HG02763 (cell line): ENCODE measurements around the gene GALNT12.

Experiments used
- ATAC-seq: cut with Tn5 transposase; IDR thresholded peaks from one replicate; pipeline ENCODE4 v1.9.1; 2021; ENCODE audit warnings: mild to moderate bottlenecking, moderate library complexity; ENCODE audit not compliant: unreplicated experiment

Gene GALNT12

GRCh38 chr9:98830554-98830953 is 23.1 kb downstream of the GALNT12 start:
- no peak for ATAC-seq

- no peak for ATAC-seq
These were observed 24.2 kb downstream of the GALNT12 start for GRCh38 chr9:98831696-98832095.

- ATAC-seq: no peak
These were observed 25.3 kb downstream of the GALNT12 start for GRCh38 chr9:98832768-98833089.

GRCh38 chr9:98833090-98833956 is 25.9 kb downstream of the GALNT12 start:
- ATAC-seq: no peak

GRCh38 chr9:98834386-98834785 is 26.9 kb downstream of the GALNT12 start:
- ATAC-seq: no peak

GRCh38 chr9:98836206-98836605 is 28.7 kb downstream of the GALNT12 start:
- no peak for ATAC-seq

GRCh38 chr9:98837516-98837915 is 30.0 kb downstream of the GALNT12 start:
- ATAC-seq: no peak

GRCh38 chr9:98838155-98838867 is 30.8 kb downstream of the GALNT12 start:
- ATAC-seq: no peak

- ATAC-seq: no peak
These were observed 31.5 kb downstream of the GALNT12 start for GRCh38 chr9:98838868-98839565.

GRCh38 chr9:98839724-98840123 is 32.3 kb downstream of the GALNT12 start:
- ATAC-seq: no peak

- no peak for ATAC-seq
These were observed 35.0 kb downstream of the GALNT12 start for GRCh38 chr9:98842510-98842909.

GRCh38 chr9:98846081-98846480 is 38.6 kb downstream of the GALNT12 start:
- ATAC-seq: no peak

GRCh38 chr9:98846879-98847278 is 39.4 kb downstream of the GALNT12 start:
- ATAC-seq: no peak

GRCh38 chr9:98848450-98849149 is 41.1 kb downstream of the GALNT12 start:
- ATAC-seq: peak; percentile 91

GRCh38 chr9:98849563-98849962 is 42.1 kb downstream of the GALNT12 start:
- ATAC-seq: no peak

GRCh38 chr9:98850851-98851729 is 43.6 kb downstream of the GALNT12 start:
- ATAC-seq: no peak

- no peak for ATAC-seq
These were observed 44.4 kb downstream of the GALNT12 start for GRCh38 chr9:98851730-98852459.

GRCh38 chr9:98852460-98852734 is 44.9 kb downstream of the GALNT12 start:
- ATAC-seq: no peak

- no peak for ATAC-seq
These were observed 45.5 kb downstream of the GALNT12 start for GRCh38 chr9:98852961-98853360.

GRCh38 chr9:98854266-98854665 is 46.8 kb downstream of the GALNT12 start:
- ATAC-seq: no peak
